DND-41 (cell line): ENCODE data around the gene GPC6.

Experiments
- ATAC-seq: fragments of 200-7000 bp; cut with Tn5 transposase; 3 replicates; pipeline ENCODE4 v1.9.1; 2021; ENCODE audit warnings: low read depth; ENCODE audit not compliant: insufficient read depth
- DNase-seq: peaks from one replicate; pipeline ENCODE4 v3.0.0-alpha.2; 2020
- H2AFZ ChIP-seq: 2 replicates; pipeline ENCODE4 v1.6.0; 2012; ENCODE audit warnings: low read depth, low read length
- H3K27ac ChIP-seq: 2 replicates; pipeline ENCODE4 v1.5.1; 2012; ENCODE audit warnings: low read length, inconsistent platforms
- H3K27me3 ChIP-seq: fragments of 200-600 bp; sonication (generic); 2 replicates; pipeline ENCODE4 v1.6.0; 2012; ENCODE audit warnings: low read length, mild to moderate bottlenecking, inconsistent platforms; ENCODE audit not compliant: insufficient read depth, poor library complexity
- H3K36me3 ChIP-seq: 2 replicates; pipeline ENCODE4 v1.5.1; 2012; ENCODE audit warnings: low read length, inconsistent platforms; ENCODE audit not compliant: insufficient read depth
- H3K4me1 ChIP-seq: 2 replicates; pipeline ENCODE4 v1.5.1; 2012; ENCODE audit warnings: mild to moderate bottlenecking, low read length; ENCODE audit not compliant: insufficient read depth
- H3K4me2 ChIP-seq: 2 replicates; pipeline ENCODE4 v1.6.0; 2012; ENCODE audit warnings: mild to moderate bottlenecking, moderate library complexity, low read length, inconsistent platforms; ENCODE audit not compliant: insufficient read depth
- H3K4me3 ChIP-seq, 2 experiments: fragments of 200-600 bp in 1 of 2; shearing (Covaris generic) in 1 of 2; 2 replicates each; pipeline ENCODE4 v1.5.1; 2012 to 2016; ENCODE audit warnings: inconsistent platforms in 2 of 2, low read length in 2 of 2, mild to moderate bottlenecking in 2 of 2, low read depth in 1 of 2, moderate library complexity in 1 of 2
- H3K79me2 ChIP-seq: 2 replicates; pipeline ENCODE4 v1.6.0; 2012; ENCODE audit warnings: low read length, inconsistent platforms; ENCODE audit not compliant: insufficient read depth
- H3K9ac ChIP-seq: 2 replicates; pipeline ENCODE4 v1.6.0; 2012; ENCODE audit warnings: low read depth, mild to moderate bottlenecking, inconsistent platforms, low read length, moderate library complexity
- H3K9me3 ChIP-seq: 2 replicates; pipeline ENCODE4 v1.5.1; 2012; ENCODE audit warnings: low read length, moderate library complexity, mild to moderate bottlenecking, inconsistent platforms; ENCODE audit not compliant: insufficient read depth, severe bottlenecking
- H4K20me1 ChIP-seq: 2 replicates; pipeline ENCODE4 v1.6.0; 2012; ENCODE audit warnings: low read length; ENCODE audit not compliant: insufficient read depth
- CTCF ChIP-seq: IDR thresholded peaks from 2 replicates; pipeline ENCODE4 v1.5.1; 2012; ENCODE audit warnings: borderline replicate concordance, low read length, moderate library complexity, mild to moderate bottlenecking; ENCODE audit not compliant: poor library complexity, severe bottlenecking; ENCODE audit errors: extremely low read depth
- EZH2 ChIP-seq: IDR thresholded peaks from 3 replicates; pipeline ENCODE4 v1.6.1; 2012; ENCODE audit warnings: borderline replicate concordance, low read depth, mild to moderate bottlenecking, moderate library complexity, low read length, inconsistent platforms; ENCODE audit not compliant: severe bottlenecking

Gene GPC6

GRCh38 chr13:93800342-93800741 lies 573.7 kb downstream of the GPC6 start:
- Histone ChIP-seq H3K79me2 (no peaks in the 10 kb centered on the region), H4K20me1 (no peaks in the 10 kb centered on the region), H3K9ac (no peak overlapping the region), H3K4me3 (no peak overlapping the region), H3K27ac (no peak overlapping the region), H2AFZ (no peak overlapping the region), H3K4me2 (no peak overlapping the region), H3K36me3 (no peaks in the 10 kb centered on the region), H3K27me3 (no peaks in the 10 kb centered on the region), H3K4me1 (no peaks in the 10 kb centered on the region), H3K9me3 (no peaks in the 10 kb centered on the region)
- DNase-seq = no peak
- no peak for TF ChIP-seq EZH2
- TF ChIP-seq CTCF = no peak
- ATAC-seq = no peak

GRCh38 chr13:93805736-93806135 lies 579.1 kb downstream of the GPC6 start:
- no peak for DNase-seq
- no peaks in the 10 kb centered on the region for H3K27me3 ChIP-seq
- no peak overlapping the region for H3K4me3 ChIP-seq
- no peaks in the 10 kb centered on the region for H3K4me1 ChIP-seq
- no peak overlapping the region for H3K9ac ChIP-seq
- H2AFZ ChIP-seq = no peak overlapping the region
- no peak overlapping the region for H3K27ac ChIP-seq
- H3K4me2 ChIP-seq = no peak overlapping the region
- H3K9me3 ChIP-seq = no peaks in the 10 kb centered on the region
- no peak for ATAC-seq
- no peaks in the 10 kb centered on the region for H3K36me3 ChIP-seq
- TF ChIP-seq CTCF (no peak), EZH2 (no peak)
- H3K79me2 ChIP-seq = no peaks in the 10 kb centered on the region
- H4K20me1 ChIP-seq = no peaks in the 10 kb centered on the region

GRCh38 chr13:93806861-93807260 lies 580.3 kb downstream of the GPC6 start:
- Histone ChIP-seq H3K27me3 (no peaks in the 10 kb centered on the region), H4K20me1 (no peaks in the 10 kb centered on the region), H3K4me3 (no peak overlapping the region), H3K36me3 (no peaks in the 10 kb centered on the region), H3K4me2 (no peak overlapping the region), H3K4me1 (no peaks in the 10 kb centered on the region), H3K79me2 (no peaks in the 10 kb centered on the region), H3K27ac (no peak overlapping the region), H3K9me3 (no peaks in the 10 kb centered on the region), H2AFZ (no peak overlapping the region), H3K9ac (no peak overlapping the region)
- TF ChIP-seq CTCF (no peak), EZH2 (no peak)
- ATAC-seq = no peak
- DNase-seq = no peak

GRCh38 chr13:93810264-93810663 lies 583.7 kb downstream of the GPC6 start:
- Histone ChIP-seq H3K9ac (no peak overlapping the region), H3K9me3 (no peaks in the 10 kb centered on the region), H3K36me3 (no peaks in the 10 kb centered on the region), H3K27ac (no peak overlapping the region), H2AFZ (no peak overlapping the region), H3K4me2 (no peak overlapping the region), H3K79me2 (no peaks in the 10 kb centered on the region), H3K4me1 (no peaks in the 10 kb centered on the region), H3K27me3 (no peaks in the 10 kb centered on the region), H3K4me3 (no peak overlapping the region), H4K20me1 (no peaks in the 10 kb centered on the region)
- no peak for TF ChIP-seq EZH2
- no peak for TF ChIP-seq CTCF
- DNase-seq (no peak), ATAC-seq (no peak)
